A549 (cell line): ENCODE measurements around the gene SLF2.

Source experiments
- BHLHE40 ChIP-seq: IDR thresholded peaks from 2 replicates; pipeline ENCODE4 v1.6.1; 2012; ENCODE audit warnings: low read depth, low read length, inconsistent platforms
- CBX2 ChIP-seq: fragments of 200-600 bp; sonication (generic); IDR thresholded peaks from 2 replicates; pipeline ENCODE4 v1.6.1; 2016; ENCODE audit warnings: low read depth, mild to moderate bottlenecking, borderline replicate concordance
- CHD4 ChIP-seq: fragments of 200-600 bp; sonication (generic); IDR thresholded peaks from 2 replicates; pipeline ENCODE4 v1.6.1; 2016; ENCODE audit warnings: antibody characterized with exemption, mild to moderate bottlenecking, borderline replicate concordance
- CTCF ChIP-seq: fragments of >200 bp; sonication (Bioruptor Twin); formaldehyde crosslinking; IDR thresholded peaks from 3 replicates; pipeline ENCODE4 v1.5.1; 2016
- EP300 ChIP-seq, 2 experiments: fragments of >200 bp; sonication (Bioruptor Twin); formaldehyde crosslinking; IDR thresholded peaks; 2 replicates in 1 of 2; 3 replicates in 1 of 2; pipeline ENCODE4 v1.6.1; 2016 to 2017
- HMGXB4 ChIP-seq: fragments of 250-450 bp; sonication (Bioruptor Pico); IDR thresholded peaks from 2 replicates; pipeline ENCODE4 v1.5.0; 2021; ENCODE audit warnings: mild to moderate bottlenecking, moderate library complexity, borderline replicate concordance
- HOXA7 ChIP-seq: fragments of 250-450 bp; sonication (Bioruptor Pico); IDR thresholded peaks from 2 replicates; pipeline ENCODE4 v1.5.0; 2020; ENCODE audit warnings: mild to moderate bottlenecking, moderate library complexity
- MAX ChIP-seq: IDR thresholded peaks from 2 replicates; pipeline ENCODE4 v1.6.1; 2012
- RCOR1 ChIP-seq: fragments of 150-350 bp; IDR thresholded peaks from 2 replicates; pipeline ENCODE4 v1.6.1; 2014; ENCODE audit warnings: antibody characterized with exemption, low read length, low read depth
- SMC3 ChIP-seq: fragments of >200 bp; sonication (Bioruptor Twin); formaldehyde crosslinking; IDR thresholded peaks from 3 replicates; pipeline ENCODE4 v1.6.1; 2018; ENCODE audit warnings: inconsistent platforms
- SREBF2 ChIP-seq: fragments of 450-650 bp; IDR thresholded peaks from 2 replicates; pipeline ENCODE4 v1.6.1; 2014; ENCODE audit warnings: mild to moderate bottlenecking, moderate library complexity
- USF2 ChIP-seq: fragments of 450-650 bp; IDR thresholded peaks from 2 replicates; pipeline ENCODE4 v1.6.1; 2014; ENCODE audit warnings: antibody characterized with exemption
- ZFP36 ChIP-seq: fragments of 450-650 bp; IDR thresholded peaks from 2 replicates; pipeline ENCODE4 v1.6.1; 2014; ENCODE audit warnings: borderline replicate concordance; ENCODE audit not compliant: partially characterized antibody

- TF ChIP-seq CTCF = no peak
- TF ChIP-seq CBX2 = no peak
- no peak for TF ChIP-seq MAX
- TF ChIP-seq SREBF2 = no peak
- TF ChIP-seq USF2 = no peak
- TF ChIP-seq CHD4 = no peak
- TF ChIP-seq EP300 (IDR thresholded peaks at IDR 0.05) = no peak
- TF ChIP-seq BHLHE40 = no peak
- no peak for TF ChIP-seq HOXA7 (CRISPR knock-in tag)
- TF ChIP-seq ZFP36 = no peak
- TF ChIP-seq HMGXB4 = no peak
- TF ChIP-seq SMC3 = no peak
- TF ChIP-seq RCOR1 = no peak
Measured at GRCh38 chr10:100894589-100895294, 18.0 kb upstream of the SLF2 start.
